ENCODE measurements around the gene RFLNA. TPM values are rescaled to one million over a fixed set of nuclear protein-coding genes. Genes with fewer than 3 reads are reported as not detected.

RFLNA gene
- total and polyA plus RNA-seq, 5 donors from 2014 or later: not detected

- H3K4me1 ChIP-seq (ENCODE audit: control insufficient read depth, insufficient read depth, low read length, poor library complexity, severe bottlenecking): no peaks in the 10 kb centered on the region
These were observed 37.3 kb downstream of the RFLNA start for GRCh38 chr12:124332058-124332672.

GRCh38 chr12:124332900-124333299, 38.0 kb downstream of the RFLNA start:
- Histone ChIP-seq H3K4me3 (ENCODE audit: low read depth, low read length) (no peak overlapping the region), H3K27ac (ENCODE audit: insufficient read depth, low read length, poor library complexity, severe bottlenecking) (no peak overlapping the region), H3K4me1 (ENCODE audit: control insufficient read depth, insufficient read depth, low read length, poor library complexity, severe bottlenecking) (no peaks in the 10 kb centered on the region), H3K9me3 (ENCODE audit: control insufficient read depth in 2 of 2, low read length in 2 of 2) (no peaks in the 10 kb centered on the region), H3K27me3 (ENCODE audit: control insufficient read depth, insufficient read depth, low read length) (no peaks in the 10 kb centered on the region), H3K36me3 (ENCODE audit: control insufficient read depth, insufficient read depth, low read length) (peaks cover 54% of the 10 kb centered on the region)
- no peaks in the 10 kb centered on the region for H3K4me1 Mint-ChIP-seq
- no peak overlapping the region for H3K4me3 Mint-ChIP-seq
- H3K36me3 Mint-ChIP-seq: peaks cover 21% of the 10 kb centered on the region
- H3K27me3 Mint-ChIP-seq: no peaks in the 10 kb centered on the region
- ATAC-seq (ENCODE audit: low read depth in 2 of 2) (no peak), DNase-seq (no peak)
- no peak overlapping the region for H3K27ac Mint-ChIP-seq
- H3K9me3 Mint-ChIP-seq: no peaks in the 10 kb centered on the region

More at GRCh38 chr12:124332058-124332672, 37.3 kb downstream of the RFLNA start:
- H3K4me1 Mint-ChIP-seq: no peaks in the 10 kb centered on the region
- H3K27me3 Mint-ChIP-seq: no peaks in the 10 kb centered on the region
- H3K4me3 ChIP-seq (ENCODE audit: low read depth, low read length): no peak overlapping the region
- DNase-seq: no peak
- no peak for ATAC-seq (ENCODE audit: low read depth in 2 of 2)
- no peak overlapping the region for H3K27ac Mint-ChIP-seq
- H3K9me3 ChIP-seq (ENCODE audit: control insufficient read depth in 2 of 2, low read length in 2 of 2): no peaks in the 10 kb centered on the region
- no peaks in the 10 kb centered on the region for H3K27me3 ChIP-seq (ENCODE audit: control insufficient read depth, insufficient read depth, low read length)
- peaks cover 49% of the 10 kb centered on the region for H3K36me3 ChIP-seq (ENCODE audit: control insufficient read depth, insufficient read depth, low read length)
- H3K27ac ChIP-seq (ENCODE audit: insufficient read depth, low read length, poor library complexity, severe bottlenecking): no peak overlapping the region
- no peaks in the 10 kb centered on the region for H3K9me3 Mint-ChIP-seq
- H3K4me3 Mint-ChIP-seq: no peak overlapping the region
- H3K36me3 Mint-ChIP-seq: peaks cover 17% of the 10 kb centered on the region

- H3K9me3 Mint-ChIP-seq: no peaks in the 10 kb centered on the region
- no peaks in the 10 kb centered on the region for H3K27me3 Mint-ChIP-seq
- no peaks in the 10 kb centered on the region for H3K4me1 Mint-ChIP-seq
- Histone ChIP-seq H3K4me3 (ENCODE audit: low read depth, low read length) (no peak overlapping the region), H3K27me3 (ENCODE audit: control insufficient read depth, insufficient read depth, low read length) (no peaks in the 10 kb centered on the region), H3K4me1 (ENCODE audit: control insufficient read depth, insufficient read depth, low read length, poor library complexity, severe bottlenecking) (no peaks in the 10 kb centered on the region), H3K36me3 (ENCODE audit: control insufficient read depth, insufficient read depth, low read length) (peaks cover 52% of the 10 kb centered on the region), H3K9me3 (ENCODE audit: control insufficient read depth in 2 of 2, low read length in 2 of 2) (no peaks in the 10 kb centered on the region), H3K27ac (ENCODE audit: insufficient read depth, low read length, poor library complexity, severe bottlenecking) (no peak overlapping the region)
- no peak overlapping the region for H3K27ac Mint-ChIP-seq
- H3K4me3 Mint-ChIP-seq: no peak overlapping the region
- no peak for DNase-seq
- H3K36me3 Mint-ChIP-seq: peaks cover 21% of the 10 kb centered on the region
- ATAC-seq (ENCODE audit: low read depth in 2 of 2): no peak
These were observed 38.8 kb downstream of the RFLNA start for GRCh38 chr12:124333724-124334123.

- ATAC-seq (ENCODE audit: low read depth in 2 of 2) (no peak), DNase-seq (no peak)
- H3K4me3 ChIP-seq (ENCODE audit: low read depth, low read length): no peak overlapping the region
- H3K4me1 ChIP-seq (ENCODE audit: control insufficient read depth, insufficient read depth, low read length, poor library complexity, severe bottlenecking): no peaks in the 10 kb centered on the region
- H3K27me3 ChIP-seq (ENCODE audit: control insufficient read depth, insufficient read depth, low read length): no peaks in the 10 kb centered on the region
- H3K4me1 Mint-ChIP-seq: no peaks in the 10 kb centered on the region
- peaks cover 52% of the 10 kb centered on the region for H3K36me3 ChIP-seq (ENCODE audit: control insufficient read depth, insufficient read depth, low read length)
- H3K36me3 Mint-ChIP-seq: peaks cover 21% of the 10 kb centered on the region
- H3K9me3 ChIP-seq (ENCODE audit: control insufficient read depth in 2 of 2, low read length in 2 of 2): no peaks in the 10 kb centered on the region
- no peaks in the 10 kb centered on the region for H3K27me3 Mint-ChIP-seq
- no peak overlapping the region for H3K27ac Mint-ChIP-seq
- no peak overlapping the region for H3K27ac ChIP-seq (ENCODE audit: insufficient read depth, low read length, poor library complexity, severe bottlenecking)
- no peaks in the 10 kb centered on the region for H3K9me3 Mint-ChIP-seq
- no peak overlapping the region for H3K4me3 Mint-ChIP-seq
These were observed 39.4 kb downstream of the RFLNA start for GRCh38 chr12:124334266-124334665.

GRCh38 chr12:124334976-124335375, 40.1 kb downstream of the RFLNA start:
- Mint-ChIP-seq H3K4me1 (no peaks in the 10 kb centered on the region), H3K27me3 (no peaks in the 10 kb centered on the region), H3K9me3 (no peaks in the 10 kb centered on the region), H3K4me3 (no peak overlapping the region), H3K36me3 (peaks cover 18% of the 10 kb centered on the region), H3K27ac (no peak overlapping the region)
- ATAC-seq (ENCODE audit: low read depth in 2 of 2): no peak
- DNase-seq: no peak
- Histone ChIP-seq H3K27me3 (ENCODE audit: control insufficient read depth, insufficient read depth, low read length) (no peaks in the 10 kb centered on the region), H3K9me3 (ENCODE audit: control insufficient read depth in 2 of 2, low read length in 2 of 2) (no peaks in the 10 kb centered on the region), H3K4me3 (ENCODE audit: low read depth, low read length) (no peak overlapping the region), H3K27ac (ENCODE audit: insufficient read depth, low read length, poor library complexity, severe bottlenecking) (no peak overlapping the region), H3K4me1 (ENCODE audit: control insufficient read depth, insufficient read depth, low read length, poor library complexity, severe bottlenecking) (no peaks in the 10 kb centered on the region), H3K36me3 (ENCODE audit: control insufficient read depth, insufficient read depth, low read length) (peaks cover 46% of the 10 kb centered on the region)

GRCh38 chr12:124335426-124336183, 40.7 kb downstream of the RFLNA start:
- ATAC-seq (ENCODE audit: low read depth in 2 of 2) (no peak), DNase-seq (no peak)
- no peaks in the 10 kb centered on the region for H3K27me3 Mint-ChIP-seq
- Histone ChIP-seq H3K27ac (ENCODE audit: insufficient read depth, low read length, poor library complexity, severe bottlenecking) (no peak overlapping the region), H3K4me1 (ENCODE audit: control insufficient read depth, insufficient read depth, low read length, poor library complexity, severe bottlenecking) (no peaks in the 10 kb centered on the region), H3K36me3 (ENCODE audit: control insufficient read depth, insufficient read depth, low read length) (peaks cover 43% of the 10 kb centered on the region), H3K4me3 (ENCODE audit: low read depth, low read length) (no peak overlapping the region), H3K27me3 (ENCODE audit: control insufficient read depth, insufficient read depth, low read length) (no peaks in the 10 kb centered on the region), H3K9me3 (ENCODE audit: control insufficient read depth in 2 of 2, low read length in 2 of 2) (no peaks in the 10 kb centered on the region)
- no peak overlapping the region for H3K4me3 Mint-ChIP-seq
- H3K4me1 Mint-ChIP-seq: no peaks in the 10 kb centered on the region
- H3K9me3 Mint-ChIP-seq: no peaks in the 10 kb centered on the region
- peaks cover 14% of the 10 kb centered on the region for H3K36me3 Mint-ChIP-seq
- H3K27ac Mint-ChIP-seq: no peak overlapping the region

- Histone ChIP-seq H3K4me1 (ENCODE audit: control insufficient read depth, insufficient read depth, low read length, poor library complexity, severe bottlenecking) (no peaks in the 10 kb centered on the region), H3K27me3 (ENCODE audit: control insufficient read depth, insufficient read depth, low read length) (no peaks in the 10 kb centered on the region), H3K27ac (ENCODE audit: insufficient read depth, low read length, poor library complexity, severe bottlenecking) (no peak overlapping the region), H3K9me3 (ENCODE audit: control insufficient read depth in 2 of 2, low read length in 2 of 2) (no peaks in the 10 kb centered on the region), H3K36me3 (ENCODE audit: control insufficient read depth, insufficient read depth, low read length) (peaks cover 47% of the 10 kb centered on the region), H3K4me3 (ENCODE audit: low read depth, low read length) (no peak overlapping the region)
- DNase-seq: no peak
- no peaks in the 10 kb centered on the region for H3K4me1 Mint-ChIP-seq
- no peaks in the 10 kb centered on the region for H3K9me3 Mint-ChIP-seq
- no peak for ATAC-seq (ENCODE audit: low read depth in 2 of 2)
- no peak overlapping the region for H3K4me3 Mint-ChIP-seq
- H3K27ac Mint-ChIP-seq: no peak overlapping the region
- H3K36me3 Mint-ChIP-seq: peaks cover 17% of the 10 kb centered on the region
- no peaks in the 10 kb centered on the region for H3K27me3 Mint-ChIP-seq
These were observed 41.2 kb downstream of the RFLNA start for GRCh38 chr12:124336184-124336437.
